ENCODE results near the gene RNF212.

DNA sequence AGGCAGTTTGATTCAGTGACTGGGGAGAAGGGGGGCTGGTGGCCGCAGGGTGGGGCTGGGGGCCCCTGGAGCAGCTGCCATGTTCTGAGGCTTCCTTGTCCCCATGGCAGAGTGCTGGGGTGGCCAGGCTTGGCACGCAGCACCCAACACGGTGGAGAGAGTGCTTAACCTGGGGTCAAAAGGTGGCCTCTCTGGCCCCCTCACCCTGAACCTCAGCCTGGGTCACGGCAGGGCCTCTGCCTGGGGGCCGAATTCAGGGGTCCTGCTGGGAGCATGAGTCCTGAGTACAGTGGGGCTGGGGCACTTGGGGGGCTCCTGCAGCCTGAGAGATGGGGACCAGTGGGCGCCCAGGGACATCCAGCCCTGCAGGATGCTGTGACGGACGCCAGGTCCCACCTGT lies 82.0 kb downstream of the RNF212 start:
- TF ChIP-seq SP1 (IDR thresholded peaks at IDR 0.05) = no peak
- no peak for TF ChIP-seq SP1 (CRISPR knock-in tag; IDR thresholded peaks at IDR 0.05)
- no peak for TF ChIP-seq ZNF512 (CRISPR knock-in tag; IDR thresholded peaks at IDR 0.05)

Measured in HepG2 (cell line).